SK-N-MC (cell line): ENCODE measurements around the gene SGSH.

Experiments
- DNase-seq: peaks from one replicate; pipeline ENCODE4 v3.0.0-alpha.2; 2011; ENCODE audit warnings: low read depth, low spot score
- H3K27ac ChIP-seq: fragments of 200-600 bp; sonication (generic); 2 replicates; pipeline ENCODE4 v1.5.1; 2016; ENCODE audit warnings: mixed run types
- H3K36me3 ChIP-seq: fragments of 200-600 bp; sonication (generic); 2 replicates; pipeline ENCODE4 v1.6.1; 2017; ENCODE audit warnings: antibody characterized with exemption, low read length, mixed read lengths; ENCODE audit not compliant: insufficient read depth
- H3K4me3 ChIP-seq: fragments of 200-600 bp; sonication (generic); 2 replicates; pipeline ENCODE4 v1.5.1; 2016
- H3K9ac ChIP-seq: fragments of 200-600 bp; sonication (generic); 2 replicates; pipeline ENCODE4 v1.8.0; 2017; ENCODE audit warnings: mixed run types, mixed read lengths; ENCODE audit not compliant: insufficient read length
- H3K9me3 ChIP-seq: fragments of 200-600 bp; sonication (generic); 2 replicates; pipeline ENCODE4 v1.6.1; 2017; ENCODE audit warnings: low read depth, mild to moderate bottlenecking, antibody characterized with exemption, low read length, moderate library complexity, mixed read lengths
- EZH2 ChIP-seq: fragments of 200-600 bp; sonication (generic); IDR thresholded peaks from one replicate; pipeline ENCODE4 v1.6.1; 2017; ENCODE audit warnings: antibody characterized with exemption
- FOXP2 ChIP-seq: optimal IDR thresholded peaks from 2 replicates; pipeline ENCODE3; 2011; ENCODE audit warnings: mild to moderate bottlenecking, moderate library complexity; ENCODE audit not compliant: insufficient read depth; ENCODE audit errors: extremely low read length, control extremely low read depth
- POLR2AphosphoS5 ChIP-seq: IDR thresholded peaks from 2 replicates; pipeline ENCODE4 v1.6.1; 2012; ENCODE audit warnings: mild to moderate bottlenecking, low read depth, low read length, borderline replicate concordance

The SGSH gene

GRCh38 chr17:80217703-80218362 is 2.3 kb downstream of the SGSH start:
- no peak overlapping the region for H3K9ac ChIP-seq
- H3K4me3 ChIP-seq, result no peak overlapping the region
- no peak overlapping the region for H3K27ac ChIP-seq
- H3K36me3 ChIP-seq, result no peaks in the 10 kb centered on the region
- DNase-seq, result no peak
- no peaks in the 10 kb centered on the region for H3K9me3 ChIP-seq
- TF ChIP-seq POLR2AphosphoS5 (no peak), EZH2 (no peak), FOXP2 (no peak)

GRCh38 chr17:80216473-80217456 is 3.4 kb downstream of the SGSH start:
- no peak overlapping the region for H3K27ac ChIP-seq
- TF ChIP-seq POLR2AphosphoS5, result no peak
- no peak for TF ChIP-seq EZH2
- no peak for TF ChIP-seq FOXP2
- H3K9ac ChIP-seq, result no peak overlapping the region
- no peaks in the 10 kb centered on the region for H3K9me3 ChIP-seq
- H3K4me3 ChIP-seq, result no peak overlapping the region
- no peak for DNase-seq
- H3K36me3 ChIP-seq, result no peaks in the 10 kb centered on the region

DNA sequence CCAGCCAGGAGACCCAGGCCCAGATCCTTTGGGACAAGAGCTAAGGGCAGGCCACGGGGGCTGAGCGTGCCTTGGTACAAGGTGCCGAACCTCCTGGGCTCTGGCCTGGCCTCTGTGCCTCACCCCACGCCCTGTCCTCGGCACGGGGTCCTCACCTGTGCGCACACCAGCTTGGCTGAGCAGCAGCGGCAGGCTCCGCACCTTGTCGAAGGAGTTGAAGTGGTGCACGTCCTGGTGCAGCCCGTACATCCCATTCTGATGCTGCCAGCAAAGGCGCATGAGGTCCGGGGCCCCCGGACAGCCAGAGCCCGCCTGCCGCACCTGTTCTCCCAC is 5.3 kb downstream of the SGSH start:
- Histone ChIP-seq H3K9ac (no peak overlapping the region), H3K27ac (no peak overlapping the region), H3K9me3 (no peaks in the 10 kb centered on the region), H3K36me3 (no peaks in the 10 kb centered on the region), H3K4me3 (no peak overlapping the region)
- no peak for DNase-seq
- TF ChIP-seq EZH2 (no peak), FOXP2 (no peak), POLR2AphosphoS5 (no peak)

DNA sequence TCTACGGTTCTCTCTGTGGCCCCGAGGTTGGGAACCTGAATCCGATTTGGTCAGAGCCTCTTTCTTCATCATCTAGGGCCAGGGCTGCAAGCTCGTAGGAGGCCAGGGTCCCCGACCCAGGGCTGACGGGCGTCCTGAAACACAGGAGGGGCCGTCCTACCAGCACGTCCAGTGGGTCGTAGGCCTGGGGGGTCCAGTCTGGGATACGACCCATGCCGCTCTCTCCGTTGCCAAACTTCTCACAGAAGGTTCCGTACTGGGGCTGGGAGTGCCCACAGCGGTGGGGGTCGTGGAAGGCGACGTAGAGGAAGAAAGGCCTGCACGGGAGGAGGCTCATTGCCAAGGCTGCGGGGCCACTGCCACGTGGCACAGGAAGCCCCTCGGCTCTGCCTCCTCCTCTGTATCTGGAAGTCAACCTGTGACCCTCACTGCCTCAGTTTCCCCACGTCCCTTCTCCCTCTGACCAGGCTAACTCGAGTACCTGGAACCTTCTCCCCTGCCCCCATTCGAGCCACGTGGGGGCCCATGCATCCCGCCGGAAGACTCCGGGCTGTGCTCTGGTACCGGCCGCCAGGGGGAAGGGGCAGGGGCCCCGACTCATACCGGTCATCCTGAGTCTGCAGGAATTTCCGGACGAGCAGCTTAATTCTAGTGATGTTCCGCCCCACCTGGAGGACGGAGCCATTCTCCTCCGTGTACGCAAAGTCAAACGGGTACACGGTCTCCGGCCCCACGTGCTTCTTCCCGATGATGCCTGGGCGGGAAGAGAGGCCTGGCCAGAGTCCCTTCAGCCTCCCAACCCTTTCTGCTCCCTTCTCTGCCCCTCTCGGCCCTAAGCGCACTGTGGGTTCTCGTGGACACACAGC is 5.9 kb downstream of the SGSH start:
- Histone ChIP-seq H3K9me3 (no peaks in the 10 kb centered on the region), H3K27ac (no peak overlapping the region), H3K4me3 (no peak overlapping the region), H3K36me3 (no peaks in the 10 kb centered on the region), H3K9ac (no peak overlapping the region)
- no peak for DNase-seq
- TF ChIP-seq EZH2 (no peak), FOXP2 (no peak), POLR2AphosphoS5 (no peak)

GRCh38 chr17:80213643-80213975 is 6.5 kb downstream of the SGSH start:
- no peak for DNase-seq
- no peaks in the 10 kb centered on the region for H3K9me3 ChIP-seq
- H3K27ac ChIP-seq, result no peak overlapping the region
- H3K36me3 ChIP-seq, result no peaks in the 10 kb centered on the region
- TF ChIP-seq FOXP2, result no peak
- TF ChIP-seq POLR2AphosphoS5, result no peak
- TF ChIP-seq EZH2, result no peak
- H3K4me3 ChIP-seq, result no peak overlapping the region
- no peak overlapping the region for H3K9ac ChIP-seq

DNA sequence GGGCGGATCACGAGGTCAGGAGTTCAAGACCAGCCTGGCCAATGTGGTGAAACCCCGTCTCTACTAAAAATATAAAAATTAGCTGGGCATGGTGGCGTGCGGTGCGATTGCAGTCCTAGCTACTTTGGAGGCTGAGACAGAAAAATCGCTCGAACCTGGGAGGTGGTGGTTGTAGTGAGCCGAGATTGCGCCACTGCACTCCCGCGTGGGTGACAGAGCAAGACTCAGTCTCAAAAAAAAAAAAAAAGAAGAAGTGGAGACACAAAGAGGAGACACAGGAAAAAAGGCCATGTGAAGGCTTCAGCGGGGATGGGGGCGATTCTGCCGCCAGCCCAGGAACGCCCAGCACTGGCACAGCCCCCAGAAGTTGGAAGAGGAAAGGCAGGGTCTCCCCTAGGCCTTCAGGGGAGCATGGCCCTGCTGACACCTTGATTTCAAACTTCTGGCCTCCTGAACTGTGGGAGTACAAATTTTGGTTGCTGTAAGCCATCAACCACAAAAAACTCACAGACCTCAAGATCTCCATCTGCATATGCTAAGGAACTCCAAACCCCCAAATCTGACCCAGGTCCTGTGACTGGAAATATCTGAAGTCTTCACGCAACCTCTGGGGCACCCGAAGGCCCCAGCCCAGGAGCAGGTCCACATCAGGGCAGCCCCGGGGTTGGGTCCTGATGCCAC is 7.0 kb downstream of the SGSH start:
- no peak for DNase-seq
- TF ChIP-seq POLR2AphosphoS5, result no peak
- no peak for TF ChIP-seq EZH2
- no peak for TF ChIP-seq FOXP2

DNA sequence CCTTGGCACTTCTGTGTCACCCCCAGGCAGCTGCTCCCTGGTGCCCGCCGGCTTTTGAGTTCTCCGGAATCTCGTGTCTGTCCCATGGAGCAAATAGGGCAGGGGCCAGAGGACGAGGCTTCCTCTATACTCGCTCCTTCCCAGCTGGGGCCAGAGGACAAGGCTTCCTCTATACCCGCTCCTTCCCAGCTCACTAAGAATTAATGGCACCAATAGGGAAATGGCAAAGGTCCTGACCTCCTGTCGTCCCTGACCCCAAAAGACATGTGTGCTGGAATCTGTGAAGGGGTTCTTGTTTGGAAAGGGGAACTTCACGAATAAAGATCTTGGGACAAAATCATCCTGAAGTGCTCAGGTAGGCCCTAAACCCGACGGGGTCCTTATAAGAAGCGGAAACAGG is 7.6 kb downstream of the SGSH start:
- DNase-seq, result no peak
- Histone ChIP-seq H3K36me3 (no peaks in the 10 kb centered on the region), H3K9ac (no peak overlapping the region), H3K9me3 (no peaks in the 10 kb centered on the region), H3K27ac (no peak overlapping the region), H3K4me3 (no peak overlapping the region)
- no peak for TF ChIP-seq POLR2AphosphoS5
- no peak for TF ChIP-seq FOXP2
- no peak for TF ChIP-seq EZH2

More for the DNA sequence above, 7.0 kb downstream of the SGSH start:
- Histone ChIP-seq H3K27ac (no peak overlapping the region), H3K9ac (no peak overlapping the region), H3K4me3 (no peak overlapping the region), H3K9me3 (no peaks in the 10 kb centered on the region), H3K36me3 (no peaks in the 10 kb centered on the region)

GRCh38 chr17:80212109-80212508 is 8.0 kb downstream of the SGSH start:
- H3K9ac ChIP-seq, result no peak overlapping the region
- no peak for TF ChIP-seq EZH2
- TF ChIP-seq POLR2AphosphoS5, result no peak
- TF ChIP-seq FOXP2, result no peak

More at GRCh38 chr17:80212109-80212508, 8.0 kb downstream of the SGSH start:
- no peaks in the 10 kb centered on the region for H3K9me3 ChIP-seq
- no peak for DNase-seq
- no peaks in the 10 kb centered on the region for H3K36me3 ChIP-seq
- no peak overlapping the region for H3K4me3 ChIP-seq
- no peak overlapping the region for H3K27ac ChIP-seq
